Neural cell (in vitro differentiated cells): Measurements from ENCODE around the gene AS3MT. TPM values are rescaled to one million over a fixed set of nuclear protein-coding genes. Genes with fewer than 3 reads are reported as not detected.

Source experiments
- H2AFZ ChIP-seq: fragments of 200-600, 300-800 bp; sonication (generic), shearing (Covaris generic); 2 replicates; pipeline ENCODE4 v1.6.0; 2014; ENCODE audit warnings: low read depth, mild to moderate bottlenecking, antibody characterized with exemption, low read length, moderate library complexity
- H3F3A ChIP-seq: fragments of 200-600 bp; shearing (Covaris generic); 2 replicates; pipeline ENCODE4 v1.6.1; 2016; ENCODE audit warnings: mild to moderate bottlenecking, moderate library complexity, mixed read lengths, antibody characterized with exemption, low read length; ENCODE audit not compliant: insufficient read depth, poor library complexity, severe bottlenecking
- H3K27ac ChIP-seq: fragments of 200-600, 300-800 bp; sonication (generic), shearing (Covaris generic); 2 replicates; pipeline ENCODE4 v1.5.1; 2014; ENCODE audit warnings: mild to moderate bottlenecking, low read length, moderate library complexity
- H3K27me3 ChIP-seq: fragments of 300-800, 200-600 bp; sonication (generic), shearing (Covaris generic); 2 replicates; pipeline ENCODE4 v1.6.0; 2014; ENCODE audit warnings: mild to moderate bottlenecking, low read depth, low read length, moderate library complexity; ENCODE audit not compliant: insufficient read depth
- H3K36me3 ChIP-seq: fragments of 300-800, 200-600 bp; sonication (generic), shearing (Covaris generic); 2 replicates; pipeline ENCODE4 v1.5.1; 2014; ENCODE audit warnings: mild to moderate bottlenecking, antibody characterized with exemption, low read length, moderate library complexity; ENCODE audit not compliant: insufficient read depth
- H3K4me2 ChIP-seq: fragments of 300-800, 200-600 bp; sonication (generic), shearing (Covaris generic); 2 replicates; pipeline ENCODE4 v1.6.0; 2014; ENCODE audit warnings: mild to moderate bottlenecking, low read length
- H3K4me3 ChIP-seq: fragments of 300-800, 200-600 bp; sonication (generic), shearing (Covaris generic); 2 replicates; pipeline ENCODE4 v1.5.1; 2014; ENCODE audit warnings: mild to moderate bottlenecking, low read length, moderate library complexity
- H3K79me2 ChIP-seq: fragments of 200-600 bp; shearing (Covaris generic); replicated peaks from 2 replicates; pipeline ENCODE4 v1.6.0; 2014; ENCODE audit warnings: mild to moderate bottlenecking, low read length, moderate library complexity; ENCODE audit not compliant: insufficient read depth
- H3K9ac ChIP-seq: fragments of 300-800, 200-600 bp; sonication (generic), shearing (Covaris generic); 2 replicates; pipeline ENCODE4 v1.6.1; 2016; ENCODE audit warnings: mild to moderate bottlenecking, low read length, mixed read lengths
- H3K9me2 ChIP-seq: fragments of 200-600 bp; shearing (Covaris generic); 2 replicates; pipeline ENCODE4 v1.6.1; 2016; ENCODE audit warnings: mild to moderate bottlenecking, low read length, mixed read lengths; ENCODE audit not compliant: insufficient read depth
- H3K9me3 ChIP-seq: fragments of 200-600, 300-800 bp; sonication (generic), shearing (Covaris generic); 2 replicates; pipeline ENCODE4 v1.6.1; 2016; ENCODE audit warnings: mild to moderate bottlenecking, mixed run types, low read length, moderate library complexity, mixed read lengths
- H4K20me1 ChIP-seq: fragments of 200-600 bp; shearing (Covaris generic); 2 replicates; pipeline ENCODE4 v1.6.1; 2016; ENCODE audit warnings: mild to moderate bottlenecking, mixed run types; ENCODE audit not compliant: insufficient read depth
- CTCF ChIP-seq: fragments of 450-650 bp; IDR thresholded peaks from 2 replicates; pipeline ENCODE4 v1.5.1; 2014; ENCODE audit warnings: antibody characterized with exemption, mild to moderate bottlenecking, moderate library complexity; ENCODE audit not compliant: poor library complexity, severe bottlenecking
- EP300 ChIP-seq: fragments of 450-650 bp; conservative IDR thresholded peaks from 2 replicates; pipeline ENCODE4 v1.6.1; 2014; ENCODE audit warnings: antibody characterized with exemption, mild to moderate bottlenecking, moderate library complexity; ENCODE audit not compliant: poor library complexity, severe bottlenecking
- EZH2 ChIP-seq: fragments of 200-600, 300-800 bp; shearing (Covaris generic), sonication (generic); IDR thresholded peaks from 2 replicates; pipeline ENCODE4 v1.6.1; 2014; ENCODE audit warnings: antibody characterized with exemption, low read length, borderline replicate concordance, mild to moderate bottlenecking; ENCODE audit not compliant: insufficient read depth, poor library complexity, severe bottlenecking
- RAD21 ChIP-seq: fragments of 450-650 bp; conservative IDR thresholded peaks from 2 replicates; pipeline ENCODE4 v1.6.1; 2014; ENCODE audit warnings: antibody characterized with exemption, mild to moderate bottlenecking, moderate library complexity
- REST ChIP-seq: IDR thresholded peaks from 2 replicates; pipeline ENCODE4 v1.6.1; 2012; ENCODE audit warnings: borderline replicate concordance
- SMC3 ChIP-seq: fragments of 450-650 bp; conservative IDR thresholded peaks from 2 replicates; pipeline ENCODE4 v1.6.1; 2014; ENCODE audit warnings: antibody characterized with exemption, mild to moderate bottlenecking, moderate library complexity; ENCODE audit not compliant: poor library complexity
- TAF1 ChIP-seq: IDR thresholded peaks from 2 replicates; pipeline ENCODE4 v1.6.1; 2012; ENCODE audit warnings: low read depth
- polyA plus RNA-seq: library from polyadenylated mRNA; depleted of rRNA; stranded (reverse); fragments of >200 nt; gene quantifications from 2 replicates; pipeline ENCODE4 v1.2.3, GENCODE V29; 2014

Gene AS3MT
- polyA plus RNA-seq, 1 donor from 2014 or later = 17.6 TPM

GRCh38 chr10:102948786-102949185 is 79.5 kb downstream of the AS3MT start:
- no peak overlapping the region for H2AFZ ChIP-seq
- no peaks in the 10 kb centered on the region for H3K27me3 ChIP-seq
- no peaks in the 10 kb centered on the region for H3K36me3 ChIP-seq
- H3K4me3 ChIP-seq = no peak overlapping the region
- no peak overlapping the region for H3K9ac ChIP-seq
- peaks cover under 1% of the 10 kb centered on the region for H4K20me1 ChIP-seq
- no peak for TF ChIP-seq RAD21
- TF ChIP-seq TAF1 = no peak
- no peak for TF ChIP-seq CTCF
- no peak for TF ChIP-seq EZH2
- no peaks in the 10 kb centered on the region for H3F3A ChIP-seq
- H3K27ac ChIP-seq = no peak overlapping the region
- no peaks in the 10 kb centered on the region for H3K9me2 ChIP-seq
- no peak overlapping the region for H3K4me2 ChIP-seq
- H3K79me2 ChIP-seq = no peaks in the 10 kb centered on the region
- no peaks in the 10 kb centered on the region for H3K9me3 ChIP-seq

GRCh38 chr10:102949916-102950315 is 80.6 kb downstream of the AS3MT start:
- Histone ChIP-seq H3K9me2 (no peaks in the 10 kb centered on the region), H3K4me2 (no peak overlapping the region), H3K4me3 (no peak overlapping the region), H2AFZ (no peak overlapping the region), H3K79me2 (no peaks in the 10 kb centered on the region), H3K27me3 (no peaks in the 10 kb centered on the region), H3K36me3 (no peaks in the 10 kb centered on the region), H3F3A (no peaks in the 10 kb centered on the region), H3K9ac (no peak overlapping the region), H4K20me1 (no peaks in the 10 kb centered on the region), H3K9me3 (no peaks in the 10 kb centered on the region), H3K27ac (no peak overlapping the region)
- no peak for TF ChIP-seq REST
- TF ChIP-seq RAD21 = no peak
- TF ChIP-seq SMC3 = no peak
- no peak for TF ChIP-seq EP300
- TF ChIP-seq CTCF = no peak
